NCI-H146 (cell line): Measurements from ENCODE around the gene SNAPC4.

Experiments
- DNase-seq: peaks from one replicate; lab custom pipeline; 2025; lab: John Stamatoyannopoulos, UW

Gene SNAPC4

DNA sequence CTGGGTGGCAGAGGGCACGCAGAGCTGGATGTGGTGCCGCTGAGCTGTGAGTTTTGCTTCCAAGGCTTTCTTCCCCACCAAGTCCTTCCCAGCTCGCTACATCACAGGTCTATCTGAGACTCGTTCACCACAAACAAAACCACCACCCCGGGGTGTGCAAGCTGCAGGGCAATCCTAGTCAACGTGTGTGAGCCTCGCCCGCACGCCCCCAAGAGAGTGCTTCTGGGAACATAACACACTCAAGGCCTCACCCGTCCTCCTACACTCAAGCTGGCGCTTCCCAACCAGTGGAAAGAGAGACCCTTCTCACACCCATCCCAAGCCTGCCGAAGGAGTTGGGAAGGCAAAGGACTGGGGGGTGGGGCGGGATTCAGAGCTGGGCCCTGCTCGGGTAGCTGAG, 10.6 kb downstream of the SNAPC4 start:
- DNase-seq: no peak

DNA sequence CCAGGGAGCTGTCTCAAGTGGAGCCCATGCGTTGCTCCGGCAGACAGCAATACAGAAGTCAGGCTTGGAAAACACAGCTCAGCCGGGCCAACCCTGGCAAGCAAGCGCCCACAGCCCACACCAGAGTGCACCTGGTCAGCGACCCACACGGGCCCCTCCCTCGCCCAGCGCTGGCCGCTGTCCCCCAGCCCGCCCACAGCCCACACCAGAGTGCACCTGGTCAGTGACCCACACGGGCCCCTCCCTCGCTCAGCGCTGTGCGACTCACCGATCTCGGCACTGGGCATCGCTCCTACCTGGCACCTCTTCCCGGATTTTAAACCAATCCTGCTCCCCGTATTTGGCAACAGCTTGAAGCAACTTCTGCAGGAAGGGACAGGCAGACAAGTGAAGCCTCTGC, 12.8 kb downstream of the SNAPC4 start:
- no peak for DNase-seq

DNA sequence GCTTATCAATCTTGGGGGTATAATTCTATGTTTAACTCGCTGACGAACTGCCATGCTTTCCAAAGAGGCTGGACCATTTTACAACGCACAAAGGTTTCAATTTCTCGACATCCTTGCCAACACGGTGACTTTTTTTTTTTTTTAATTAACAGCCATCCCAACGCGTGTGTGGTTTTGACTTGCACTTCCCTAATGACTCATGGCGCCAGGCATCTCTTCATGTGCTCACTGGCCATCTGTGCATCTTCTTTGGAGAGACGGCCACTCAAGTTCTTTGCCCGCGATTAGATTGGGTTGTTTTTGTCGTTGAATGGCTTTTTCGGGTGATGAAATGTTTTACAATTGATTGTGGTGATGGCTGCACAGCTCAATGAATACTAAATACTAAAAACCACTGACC, 14.0 kb downstream of the SNAPC4 start:
- no peak for DNase-seq

- no peak for DNase-seq
These were observed 15.0 kb downstream of the SNAPC4 start for GRCh38 chr9:136385015-136385414.

DNA sequence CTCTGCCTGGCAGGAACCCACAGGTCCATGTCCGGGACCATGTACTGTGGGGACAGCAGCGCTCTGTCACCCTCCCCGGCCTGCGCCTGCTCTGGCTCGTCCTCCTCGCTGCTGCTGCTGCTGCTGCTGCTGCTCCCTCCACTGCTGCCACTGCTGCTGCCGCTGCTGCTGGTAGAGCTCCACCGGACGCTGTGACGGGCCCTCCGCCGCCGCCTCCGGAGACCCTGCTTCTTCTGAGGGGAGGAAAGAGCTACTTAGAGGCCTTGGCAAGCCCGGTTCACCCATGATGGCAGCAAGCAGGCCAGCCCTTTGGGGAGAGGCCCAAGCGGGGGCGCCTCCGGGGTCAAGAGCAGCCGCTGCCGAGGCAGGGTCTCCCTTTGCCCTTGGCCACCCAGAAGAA, 16.5 kb downstream of the SNAPC4 start:
- no peak for DNase-seq

- DNase-seq: no peak
These were observed 17.9 kb downstream of the SNAPC4 start for GRCh38 chr9:136381966-136382513.

DNA sequence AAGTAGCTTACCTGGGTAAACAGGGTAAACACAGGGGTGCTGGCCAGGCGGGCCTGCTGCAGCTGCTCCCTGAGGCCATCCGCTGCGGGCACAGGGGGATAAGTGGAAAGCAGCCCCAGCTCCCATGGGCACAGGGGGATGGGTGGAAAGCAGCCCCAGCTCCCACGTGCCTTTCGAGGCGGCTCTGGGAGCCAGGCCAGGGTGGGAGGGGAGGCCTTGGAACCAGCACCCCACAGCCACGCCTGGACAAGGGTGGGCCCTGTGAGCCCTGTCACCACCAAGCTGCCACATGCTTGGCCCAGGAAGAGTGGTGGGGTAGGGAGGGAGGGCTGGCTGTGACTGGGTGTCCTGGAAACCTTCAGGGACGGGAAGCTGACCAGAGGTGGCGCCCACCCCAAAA, 18.7 kb downstream of the SNAPC4 start:
- no peak for DNase-seq

GRCh38 chr9:136380381-136380780, 19.6 kb downstream of the SNAPC4 start:
- DNase-seq: no peak

GRCh38 chr9:136379891-136380290, 20.1 kb downstream of the SNAPC4 start:
- no peak for DNase-seq

GRCh38 chr9:136379401-136379800, 20.6 kb downstream of the SNAPC4 start:
- DNase-seq: no peak

- no peak for DNase-seq
These were observed 21.0 kb downstream of the SNAPC4 start for GRCh38 chr9:136379003-136379287.

GRCh38 chr9:136378170-136379002, 21.6 kb downstream of the SNAPC4 start:
- no peak for DNase-seq

DNA sequence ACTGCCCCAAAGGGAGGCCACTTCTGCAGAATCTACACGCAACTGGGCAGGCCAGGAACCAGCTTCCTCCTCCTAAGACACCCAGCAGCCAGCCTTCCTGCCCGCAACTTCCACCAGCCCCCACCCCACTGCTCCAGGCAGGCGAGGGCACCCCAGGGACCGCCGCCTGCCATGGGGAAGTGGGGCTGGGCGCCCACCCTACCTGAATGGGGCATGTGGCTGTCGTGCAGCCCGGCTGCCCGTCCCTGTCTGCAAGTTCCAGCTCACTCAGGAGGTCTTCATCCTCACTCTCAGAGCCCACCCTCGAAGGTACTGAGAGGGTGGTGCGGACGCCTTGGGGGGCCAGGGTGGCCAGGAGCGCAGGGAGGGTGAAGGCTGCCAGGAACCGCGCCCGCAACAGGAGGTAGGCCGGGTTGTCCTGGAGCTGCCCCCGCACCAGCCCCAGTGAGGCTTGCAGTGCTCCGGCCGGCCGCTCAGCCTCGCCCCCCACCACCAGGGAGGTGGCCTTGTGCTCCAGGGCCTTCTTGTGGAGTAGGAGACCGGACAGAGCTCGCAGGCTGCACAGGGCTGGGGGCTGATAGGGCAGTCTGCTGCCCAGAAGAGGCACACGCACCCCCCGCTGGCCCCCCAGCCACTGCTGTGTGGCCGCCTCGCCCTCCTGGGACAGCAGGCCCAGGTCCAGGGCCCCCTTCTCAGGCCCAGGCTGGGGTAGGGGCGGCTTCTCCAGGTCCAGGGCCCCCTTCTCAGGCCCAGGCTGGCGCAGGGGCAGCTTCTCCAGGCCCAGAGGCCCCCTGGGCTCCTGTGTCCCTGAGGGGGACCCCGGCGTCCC, 22.4 kb downstream of the SNAPC4 start:
- no peak for DNase-seq

- DNase-seq: no peak
These were observed 23.5 kb downstream of the SNAPC4 start for GRCh38 chr9:136376457-136376856.

DNA sequence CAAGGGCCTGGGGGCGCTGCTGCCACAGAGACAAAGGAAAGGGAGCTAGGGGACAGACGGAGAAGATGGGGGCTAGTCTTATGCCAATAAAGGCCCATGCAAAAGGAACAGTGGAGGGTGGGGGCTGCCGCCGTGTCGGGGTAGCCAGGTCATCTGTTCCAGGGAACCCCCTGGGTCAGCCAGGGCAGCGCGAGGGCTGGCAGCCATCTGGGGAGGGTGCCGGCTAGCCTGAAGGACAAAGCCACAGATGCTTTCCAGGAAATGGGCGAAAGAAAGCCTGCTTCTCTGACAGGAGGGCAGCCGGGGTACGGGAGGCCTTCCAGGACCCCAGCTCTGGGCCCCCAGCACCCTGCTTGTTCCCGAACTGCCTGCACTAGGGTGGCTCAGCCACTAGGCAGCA, 24.9 kb downstream of the SNAPC4 start:
- DNase-seq: no peak

DNA sequence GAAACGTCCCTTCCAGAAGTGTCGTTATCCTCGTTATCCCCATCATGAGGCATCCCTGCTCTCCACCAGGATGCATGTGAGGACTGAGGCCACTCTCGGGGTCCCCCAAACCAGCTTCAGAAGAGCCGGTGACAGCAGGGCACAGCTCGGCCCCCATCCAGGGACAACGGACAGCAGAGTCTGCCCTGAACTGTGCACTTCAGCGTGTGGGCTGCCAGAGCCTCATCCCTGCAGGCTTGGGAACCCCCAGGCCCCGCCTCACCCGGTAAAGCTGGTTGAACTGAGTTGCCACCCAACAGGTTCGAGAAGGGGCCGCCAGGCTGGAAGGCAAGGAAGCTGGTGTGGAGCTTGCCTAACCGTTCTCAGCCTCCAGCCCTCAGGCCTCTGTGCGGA, 25.8 kb downstream of the SNAPC4 start:
- DNase-seq: no peak

DNA sequence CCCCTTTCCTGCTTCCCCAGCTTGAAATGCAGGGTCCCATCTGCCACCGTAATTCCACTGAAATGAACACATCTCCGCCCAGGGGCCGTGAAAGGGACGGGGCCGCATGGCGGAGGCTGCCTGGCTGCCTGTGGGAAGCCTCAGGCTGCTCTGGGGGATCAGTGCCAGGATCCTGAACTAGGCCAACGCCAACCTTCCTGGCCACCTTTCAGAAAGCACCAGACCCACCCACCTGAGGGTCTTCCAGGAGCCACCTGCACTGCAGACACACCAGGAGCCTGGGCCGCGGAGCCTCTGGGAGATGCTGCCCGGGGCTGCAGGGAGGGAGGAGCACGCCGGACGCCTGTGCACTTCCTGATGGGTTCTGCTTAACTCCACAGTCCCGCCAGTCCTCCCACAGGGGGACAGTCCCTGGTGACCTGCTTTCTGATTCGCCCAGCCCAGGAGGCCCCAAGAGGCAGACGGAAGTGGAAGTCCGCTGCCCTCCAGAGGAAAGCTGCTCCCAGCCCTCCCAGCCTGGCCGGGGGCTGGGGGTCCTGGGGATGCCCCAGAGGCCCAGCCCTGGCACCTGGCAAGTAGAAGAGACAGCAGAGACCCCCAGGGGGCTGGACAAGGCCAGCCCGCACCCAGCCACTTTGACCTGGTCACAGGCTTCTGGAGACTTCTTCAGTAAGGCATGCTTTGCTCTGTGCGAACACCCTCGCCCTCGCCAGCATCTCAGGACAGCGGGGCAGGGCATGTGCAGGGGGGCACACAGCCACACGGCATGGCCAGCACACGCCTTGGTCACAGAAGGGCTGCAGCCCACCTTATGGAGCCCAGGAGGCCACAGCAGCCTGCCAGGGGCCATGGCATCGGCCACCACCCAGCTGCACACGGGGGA, 26.4 kb downstream of the SNAPC4 start, which contains the start of gene CARD9:
TSS of gene CARD9 (minus strand) at position 370 of the 883 bp plus-strand sequence. CDS start 1,591 bp downstream, outside the sequence.
- DNase-seq: no peak

- peak; percentile 27 for DNase-seq
These were observed 27.2 kb downstream of the SNAPC4 start for GRCh38 chr9:136372561-136373299.

- no peak for DNase-seq
These were observed 28.0 kb downstream of the SNAPC4 start for GRCh38 chr9:136372006-136372405.

DNA sequence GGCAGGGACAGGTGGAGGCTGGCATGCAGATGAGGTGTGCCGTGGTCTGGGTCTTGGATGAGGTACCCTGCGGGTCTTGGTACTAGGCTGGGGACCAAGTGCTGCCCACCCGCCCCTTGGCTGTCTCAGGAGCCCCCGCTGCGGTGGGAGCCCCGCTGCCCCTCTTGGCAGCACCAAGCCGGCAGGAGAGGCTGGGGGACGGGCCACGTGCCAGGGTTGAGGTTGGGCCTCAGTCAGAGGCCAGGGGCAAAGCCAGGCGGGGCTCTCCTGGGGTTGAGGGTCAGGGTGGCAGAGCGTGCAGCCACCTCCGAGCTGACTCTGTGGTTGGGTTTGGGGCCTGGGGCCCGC, 28.5 kb downstream of the SNAPC4 start:
- no peak for DNase-seq
